Fibroblast of pulmonary artery (primary cell): ENCODE data around the gene SCP2.

ENCODE experiments used
- DNase-seq: peaks from one replicate; pipeline ENCODE4 v3.0.0-alpha.2; 2010; ENCODE audit warnings: low read depth
- H3K4me3 ChIP-seq: replicated peaks from 2 replicates; pipeline ENCODE4 v1.5.1; 2011; ENCODE audit warnings: low read depth, mild to moderate bottlenecking, control low read depth, low read length, moderate library complexity
- CTCF ChIP-seq: IDR thresholded peaks from 2 replicates; pipeline ENCODE4 v1.5.1; 2011; ENCODE audit warnings: mild to moderate bottlenecking, control low read depth, low read length, inconsistent platforms; ENCODE audit errors: missing control alignments

The SCP2 gene

GRCh38 chr1:53080041-53080440 is 153.0 kb downstream of the SCP2 start:
- no peak for DNase-seq
- TF ChIP-seq CTCF, result no peak
- H3K4me3 ChIP-seq, result no peak overlapping the region

- H3K4me3 ChIP-seq, result no peak overlapping the region
- TF ChIP-seq CTCF, result no peak
- DNase-seq, result no peak
Measured at GRCh38 chr1:53080769-53081168, 153.7 kb downstream of the SCP2 start.

- no peak overlapping the region for H3K4me3 ChIP-seq
- DNase-seq, result no peak
- no peak for TF ChIP-seq CTCF
Measured at GRCh38 chr1:53081384-53082066, 154.4 kb downstream of the SCP2 start.

- no peak for TF ChIP-seq CTCF
- no peak for DNase-seq
- no peak overlapping the region for H3K4me3 ChIP-seq
Measured at GRCh38 chr1:53082826-53083455, 155.9 kb downstream of the SCP2 start.

GRCh38 chr1:53083636-53084588 is 156.8 kb downstream of the SCP2 start:
- DNase-seq, result no peak
- no peak overlapping the region for H3K4me3 ChIP-seq
- no peak for TF ChIP-seq CTCF

GRCh38 chr1:53084589-53084971 is 157.5 kb downstream of the SCP2 start:
- no peak for DNase-seq

More at GRCh38 chr1:53084589-53084971, 157.5 kb downstream of the SCP2 start:
- H3K4me3 ChIP-seq, result no peak overlapping the region
- no peak for TF ChIP-seq CTCF
